Chondrocyte (in vitro differentiated cells): ENCODE measurements around the gene CMSS1. TPM values are rescaled to one million over a fixed set of nuclear protein-coding genes. Genes with fewer than 3 reads are reported as not detected.

Source experiments
- DNase-seq: peaks from one replicate; pipeline ENCODE4 v3.0.0; 2021; ENCODE audit warnings: mixed read lengths, low spot score
- H3K27ac Mint-ChIP-seq: one replicate; pipeline ENCODE4 v1.8.0; 2021; ENCODE audit warnings: mild to moderate bottlenecking, moderate library complexity, mixed read lengths; ENCODE audit not compliant: unreplicated experiment
- H3K27me3 Mint-ChIP-seq: 2 replicates; pipeline ENCODE4 v1.8.0; 2021; ENCODE audit warnings: low read depth, mixed read lengths
- H3K36me3 Mint-ChIP-seq: 2 replicates; pipeline ENCODE4 v1.8.0; 2021; ENCODE audit warnings: low read depth, mixed read lengths
- H3K4me1 Mint-ChIP-seq: 2 replicates; pipeline ENCODE4 v1.8.0; 2021; ENCODE audit warnings: low read depth, mild to moderate bottlenecking, mixed read lengths
- H3K4me3 Mint-ChIP-seq: one replicate; pipeline ENCODE4 v1.8.0; 2021; ENCODE audit warnings: mild to moderate bottlenecking, moderate library complexity, mixed read lengths; ENCODE audit not compliant: unreplicated experiment
- H3K9me3 Mint-ChIP-seq: 2 replicates; pipeline ENCODE4 v1.8.0; 2021; ENCODE audit warnings: low read depth, mixed read lengths
- CTCF ChIP-seq: fragments of 200-600 bp; sonication (generic); IDR thresholded peaks from 2 replicates; pipeline ENCODE4 v1.5.0; 2021; ENCODE audit warnings: antibody characterized with exemption, mild to moderate bottlenecking, moderate library complexity
- total RNA-seq: library from RNA; stranded (reverse); gene quantifications from 3 replicates; pipeline ENCODE4 v1.2.1, GENCODE V29; 2021

Gene CMSS1
- total RNA-seq, 1 donor from 2014 or later = 19.5 TPM

- no peak for DNase-seq
- no peaks in the 10 kb centered on the region for H3K9me3 Mint-ChIP-seq
- H3K27me3 Mint-ChIP-seq = no peaks in the 10 kb centered on the region
- peaks cover 7% of the 10 kb centered on the region for H3K4me1 Mint-ChIP-seq
- H3K27ac Mint-ChIP-seq = no peak overlapping the region
- TF ChIP-seq CTCF = peak; percentile 21
- no peak overlapping the region for H3K4me3 Mint-ChIP-seq
- H3K36me3 Mint-ChIP-seq = no peaks in the 10 kb centered on the region
Observed at GRCh38 chr3:100185847-100186246, 368.2 kb downstream of the CMSS1 start.

GRCh38 chr3:100189444-100189964 lies 371.8 kb downstream of the CMSS1 start:
- Mint-ChIP-seq H3K27ac (no peak overlapping the region), H3K36me3 (no peaks in the 10 kb centered on the region), H3K9me3 (no peaks in the 10 kb centered on the region)

GRCh38 chr3:100195375-100195774 lies 377.7 kb downstream of the CMSS1 start:
- no peak for TF ChIP-seq CTCF
- peaks cover 3% of the 10 kb centered on the region for H3K36me3 Mint-ChIP-seq
- no peak overlapping the region for H3K27ac Mint-ChIP-seq
- no peak overlapping the region for H3K4me3 Mint-ChIP-seq
- DNase-seq = no peak
- H3K27me3 Mint-ChIP-seq = no peaks in the 10 kb centered on the region
- H3K9me3 Mint-ChIP-seq = peaks cover 3% of the 10 kb centered on the region
- H3K4me1 Mint-ChIP-seq = no peaks in the 10 kb centered on the region

More at GRCh38 chr3:100189444-100189964, 371.8 kb downstream of the CMSS1 start:
- Mint-ChIP-seq H3K4me3 (no peak overlapping the region), H3K4me1 (peaks cover 7% of the 10 kb centered on the region), H3K27me3 (no peaks in the 10 kb centered on the region)
- no peak for TF ChIP-seq CTCF
- no peak for DNase-seq

- no peak for DNase-seq
- H3K4me3 Mint-ChIP-seq = no peak overlapping the region
- H3K9me3 Mint-ChIP-seq = peaks cover 3% of the 10 kb centered on the region
- no peak overlapping the region for H3K27ac Mint-ChIP-seq
- H3K36me3 Mint-ChIP-seq = peaks cover 3% of the 10 kb centered on the region
- no peaks in the 10 kb centered on the region for H3K4me1 Mint-ChIP-seq
- H3K27me3 Mint-ChIP-seq = no peaks in the 10 kb centered on the region
- no peak for TF ChIP-seq CTCF
Observed at GRCh38 chr3:100197876-100198275, 380.2 kb downstream of the CMSS1 start.

GRCh38 chr3:100198579-100199269 lies 381.1 kb downstream of the CMSS1 start:
- no peak for TF ChIP-seq CTCF
- Mint-ChIP-seq H3K9me3 (peaks cover 3% of the 10 kb centered on the region), H3K36me3 (peaks cover 3% of the 10 kb centered on the region), H3K27me3 (no peaks in the 10 kb centered on the region), H3K27ac (no peak overlapping the region), H3K4me1 (no peaks in the 10 kb centered on the region), H3K4me3 (no peak overlapping the region)
- no peak for DNase-seq
